Fibroblast of lung (primary cell): Measurements from ENCODE around the gene CPSF7. TPM values are rescaled to one million over a fixed set of nuclear protein-coding genes. Genes with fewer than 3 reads are reported as not detected.

Experiments
- DNase-seq, 2 donors: peaks; one replicate each; pipeline versions ENCODE4 v3.0.0 to v3.0.0-alpha.2; 2010; ENCODE audit warnings: low read depth in 2 of 2
- H2AFZ ChIP-seq: 2 replicates; pipeline ENCODE4 v1.5.1; 2012; ENCODE audit warnings: low read length, control low read depth, inconsistent platforms
- H3K27ac ChIP-seq: 2 replicates; pipeline ENCODE4 v1.5.1; 2011; ENCODE audit warnings: low read length, control low read depth; ENCODE audit not compliant: insufficient read depth
- H3K27me3 ChIP-seq: 2 replicates; pipeline ENCODE4 v1.5.1; 2011; ENCODE audit warnings: mild to moderate bottlenecking, low read length; ENCODE audit not compliant: control insufficient read depth, insufficient read depth
- H3K36me3 ChIP-seq: 2 replicates; pipeline ENCODE4 v1.5.1; 2011; ENCODE audit warnings: low read length; ENCODE audit not compliant: control insufficient read depth, insufficient read depth
- H3K4me1 ChIP-seq: 2 replicates; pipeline ENCODE4 v1.5.1; 2011; ENCODE audit warnings: low read length; ENCODE audit not compliant: control insufficient read depth, insufficient read depth; ENCODE audit errors: extremely low read depth
- H3K4me2 ChIP-seq: 2 replicates; pipeline ENCODE4 v1.5.1; 2011; ENCODE audit warnings: low read length, control low read depth; ENCODE audit not compliant: insufficient read depth; ENCODE audit errors: extremely low read depth
- H3K4me3 ChIP-seq, 4 experiments: fragments of 200-600 bp in 1 of 4; sonication (generic) in 1 of 4; replicated peaks in 1 of 4; 2 replicates each; pipeline ENCODE4 v1.5.1; 2011 to 2016; ENCODE audit warnings: low read length in 4 of 4, low read depth in 3 of 4, mild to moderate bottlenecking in 3 of 4, control low read depth in 2 of 4, inconsistent platforms in 1 of 4, mixed read lengths in 1 of 4; ENCODE audit not compliant: insufficient read depth in 1 of 4; ENCODE audit errors: control extremely low read depth in 1 of 4
- H3K79me2 ChIP-seq: 2 replicates; pipeline ENCODE4 v1.5.1; 2012; ENCODE audit warnings: mild to moderate bottlenecking, low read length, inconsistent platforms; ENCODE audit not compliant: control insufficient read depth, insufficient read depth
- H3K9ac ChIP-seq: 2 replicates; pipeline ENCODE4 v1.5.1; 2011; ENCODE audit warnings: mild to moderate bottlenecking, low read length, control low read depth; ENCODE audit not compliant: insufficient read depth
- H3K9me3 ChIP-seq: 2 replicates; pipeline ENCODE4 v1.5.1; 2012; ENCODE audit warnings: low read depth, low read length; ENCODE audit not compliant: control insufficient read depth, insufficient read depth
- H4K20me1 ChIP-seq: 2 replicates; pipeline ENCODE4 v1.5.1; 2011; ENCODE audit warnings: low read length; ENCODE audit not compliant: control insufficient read depth, insufficient read depth; ENCODE audit errors: extremely low read depth
- CTCF ChIP-seq, 2 donors: IDR thresholded peaks in 1 of 2; conservative IDR thresholded peaks in 1 of 2; 1 replicate in 1 of 2; 2 replicates in 1 of 2; pipeline ENCODE4 v1.5.1; 2011 to 2012; ENCODE audit warnings: low read length in 2 of 2, control low read depth in 1 of 2, inconsistent platforms in 1 of 2, low read depth in 1 of 2, mild to moderate bottlenecking in 1 of 2
- EZH2 ChIP-seq: IDR thresholded peaks from 2 replicates; pipeline ENCODE4 v1.5.1; 2012; ENCODE audit warnings: low read length, control low read depth, mild to moderate bottlenecking; ENCODE audit errors: missing control alignments
- polyA plus RNA-seq, 2 donors: library from polyadenylated mRNA; depleted of rRNA in 1 of 2; stranded (reverse) in 1 of 2; unstranded in 1 of 2; fragments of >200 nt; gene quantifications; 2 replicates each; pipeline ENCODE4 v1.2.1, GENCODE V29; 2011 to 2012; ENCODE audit warnings: missing spikeins in 1 of 2
- total RNA-seq: library from RNA; depleted of rRNA; stranded (reverse); fragments of >200 nt; gene quantifications from 2 replicates; pipeline ENCODE4 v1.2.1, GENCODE V29; 2014

CPSF7 gene
- total and polyA plus RNA-seq, 2 donors (not counting 1 experiment from before 2014, with no cell fraction given), result 18.0 to 38.1 TPM

GRCh38 chr11:61476371-61476770, 46.6 kb upstream of the CPSF7 start:
- no peaks in the 10 kb centered on the region for H3K27me3 ChIP-seq
- DNase-seq, result no peak

GRCh38 chr11:61475433-61475832, 45.7 kb upstream of the CPSF7 start:
- Histone ChIP-seq H3K4me1 (no peaks in the 10 kb centered on the region), H3K36me3 (peaks cover 1% of the 10 kb centered on the region), H3K4me2 (no peak overlapping the region), H4K20me1 (no peaks in the 10 kb centered on the region), H3K27me3 (no peaks in the 10 kb centered on the region), H3K27ac (no peak overlapping the region), H3K9me3 (no peaks in the 10 kb centered on the region), H3K9ac (no peak overlapping the region), H3K4me3 (no peak overlapping the region), H2AFZ (no peak overlapping the region), H3K79me2 (no peaks in the 10 kb centered on the region)
- TF ChIP-seq EZH2, result no peak
- TF ChIP-seq CTCF (conservative IDR thresholded peaks at IDR 0.05 in 1 of 2, IDR thresholded peaks at IDR 0.05 in 1 of 2; ENCODE audit: low read depth in 1 of 2, low read length in 2 of 2), result no peak
- no peak for DNase-seq

More at GRCh38 chr11:61476371-61476770, 46.6 kb upstream of the CPSF7 start:
- Histone ChIP-seq H3K79me2 (no peaks in the 10 kb centered on the region), H3K36me3 (no peaks in the 10 kb centered on the region), H3K9me3 (no peaks in the 10 kb centered on the region), H3K9ac (no peak overlapping the region), H3K4me2 (no peak overlapping the region), H2AFZ (no peak overlapping the region), H3K4me1 (no peaks in the 10 kb centered on the region), H4K20me1 (no peaks in the 10 kb centered on the region), H3K4me3 (no peak overlapping the region), H3K27ac (no peak overlapping the region)
- TF ChIP-seq CTCF (conservative IDR thresholded peaks at IDR 0.05 in 1 of 2, IDR thresholded peaks at IDR 0.05 in 1 of 2; ENCODE audit: low read depth in 1 of 2, low read length in 2 of 2) (no peak), EZH2 (no peak)

- H3K27me3 ChIP-seq, result no peaks in the 10 kb centered on the region
- no peaks in the 10 kb centered on the region for H4K20me1 ChIP-seq
- H3K27ac ChIP-seq, result no peak overlapping the region
- no peak overlapping the region for H2AFZ ChIP-seq
- H3K36me3 ChIP-seq, result peaks cover 1% of the 10 kb centered on the region
- no peaks in the 10 kb centered on the region for H3K9me3 ChIP-seq
- no peaks in the 10 kb centered on the region for H3K4me1 ChIP-seq
- TF ChIP-seq CTCF (conservative IDR thresholded peaks at IDR 0.05 in 1 of 2, IDR thresholded peaks at IDR 0.05 in 1 of 2; ENCODE audit: low read depth in 1 of 2, low read length in 2 of 2) (no peak), EZH2 (no peak)
- DNase-seq, result no peak
- no peak overlapping the region for H3K9ac ChIP-seq
- no peaks in the 10 kb centered on the region for H3K79me2 ChIP-seq
- H3K4me3 ChIP-seq, result no peak overlapping the region
- H3K4me2 ChIP-seq, result no peak overlapping the region
These were observed 44.4 kb upstream of the CPSF7 start for GRCh38 chr11:61474013-61474643.
